H9 (cell line): Measurements from ENCODE around the gene VWF. TPM values are rescaled to one million over a fixed set of nuclear protein-coding genes. Genes with fewer than 3 reads are reported as not detected.

Experiments
- DNase-seq: peaks from one replicate; pipeline ENCODE4 v3.0.0-alpha.2; 2017
- H2AFZ ChIP-seq: one replicate; pipeline ENCODE4 v1.6.1; 2013; ENCODE audit warnings: mild to moderate bottlenecking, low read length, control low read depth, moderate library complexity
- H2AK5ac ChIP-seq: 2 replicates; pipeline ENCODE4 v1.6.1; 2013; ENCODE audit warnings: low read length, control low read depth, mixed read lengths; ENCODE audit not compliant: insufficient read length
- H2BK120ac ChIP-seq: one replicate; pipeline ENCODE4 v1.6.1; 2013; ENCODE audit warnings: low read depth, mild to moderate bottlenecking, low read length, control low read depth, inconsistent platforms; ENCODE audit not compliant: poor library complexity, severe bottlenecking
- H2BK12ac ChIP-seq: 2 replicates; pipeline ENCODE4 v1.6.1; 2013; ENCODE audit warnings: low read length, control low read depth, mixed read lengths, low read depth; ENCODE audit not compliant: insufficient read length
- H2BK15ac ChIP-seq: 2 replicates; pipeline ENCODE4 v1.6.1; 2013; ENCODE audit warnings: low read depth, low read length, control low read depth
- H2BK20ac ChIP-seq: one replicate; pipeline ENCODE4 v1.6.1; 2013; ENCODE audit warnings: low read depth, mild to moderate bottlenecking, low read length, control low read depth, inconsistent platforms; ENCODE audit not compliant: poor library complexity, severe bottlenecking
- H2BK5ac ChIP-seq: 2 replicates; pipeline ENCODE4 v1.6.1; 2013; ENCODE audit warnings: low read length, control low read depth, mixed read lengths; ENCODE audit not compliant: insufficient read length
- H3K14ac ChIP-seq: 2 replicates; pipeline ENCODE4 v1.6.1; 2013; ENCODE audit warnings: low read length, control low read depth; ENCODE audit not compliant: insufficient read depth
- H3K18ac ChIP-seq: 2 replicates; pipeline ENCODE4 v1.6.1; 2013; ENCODE audit warnings: low read depth, mild to moderate bottlenecking, mixed read lengths, low read length, control low read depth; ENCODE audit not compliant: insufficient read length
- H3K23ac ChIP-seq: 2 replicates; pipeline ENCODE4 v1.6.1; 2013; ENCODE audit warnings: low read length, control low read depth, mixed read lengths, low read depth; ENCODE audit not compliant: insufficient read length
- H3K23me2 ChIP-seq: 2 replicates; pipeline ENCODE4 v1.6.1; 2013; ENCODE audit warnings: low read depth, mild to moderate bottlenecking, mixed read lengths, low read length, control low read depth; ENCODE audit not compliant: insufficient read length, poor library complexity, severe bottlenecking
- H3K27ac ChIP-seq: 2 replicates; pipeline ENCODE4 v1.5.1; 2013; ENCODE audit warnings: low read length, control low read depth, mixed read lengths, low read depth; ENCODE audit not compliant: insufficient read length
- H3K27me3 ChIP-seq: 2 replicates; pipeline ENCODE4 v1.6.1; 2013; ENCODE audit warnings: low read length, control low read depth, inconsistent platforms; ENCODE audit not compliant: insufficient read depth
- H3K4ac ChIP-seq: 2 replicates; pipeline ENCODE4 v1.6.1; 2013; ENCODE audit warnings: low read depth, mild to moderate bottlenecking, control low read depth, inconsistent platforms, low read length, moderate library complexity
- H3K4me1 ChIP-seq: 2 replicates; pipeline ENCODE4 v1.6.1; 2013; ENCODE audit warnings: low read length, control low read depth, inconsistent platforms; ENCODE audit not compliant: insufficient read depth
- H3K4me2 ChIP-seq: 2 replicates; pipeline ENCODE4 v1.6.1; 2013; ENCODE audit warnings: low read length, control low read depth, mixed read lengths; ENCODE audit not compliant: insufficient read length, insufficient read depth
- H3K56ac ChIP-seq: 2 replicates; pipeline ENCODE4 v1.6.1; 2013; ENCODE audit warnings: low read depth, mild to moderate bottlenecking, mixed read lengths, low read length, control low read depth; ENCODE audit not compliant: insufficient read length
- H3K79me1 ChIP-seq: 2 replicates; pipeline ENCODE4 v1.6.1; 2013; ENCODE audit warnings: low read depth, mild to moderate bottlenecking, moderate library complexity, low read length, control low read depth, inconsistent platforms; ENCODE audit not compliant: insufficient read depth, poor library complexity, severe bottlenecking
- H3K79me2 ChIP-seq: 2 replicates; pipeline ENCODE4 v1.6.1; 2013; ENCODE audit warnings: low read length, control low read depth, inconsistent platforms; ENCODE audit not compliant: insufficient read depth
- H3K9ac ChIP-seq: 2 replicates; pipeline ENCODE4 v1.6.1; 2013; ENCODE audit warnings: low read length, control low read depth, mixed read lengths; ENCODE audit not compliant: insufficient read length; ENCODE audit errors: extremely low read depth
- H3K9me3 ChIP-seq: one replicate; pipeline ENCODE4 v1.6.1; 2013; ENCODE audit warnings: low read depth, low read length, inconsistent platforms; ENCODE audit not compliant: control insufficient read depth
- H3T11ph ChIP-seq: one replicate; pipeline ENCODE4 v1.6.1; 2013; ENCODE audit warnings: mild to moderate bottlenecking, low read length, control low read depth, inconsistent platforms
- H4K20me1 ChIP-seq: one replicate; pipeline ENCODE4 v1.6.1; 2013; ENCODE audit not compliant: control insufficient read depth, insufficient read length, insufficient read depth
- H4K5ac ChIP-seq: 2 replicates; pipeline ENCODE4 v1.6.1; 2013; ENCODE audit warnings: low read depth, mild to moderate bottlenecking, mixed read lengths, low read length, control low read depth; ENCODE audit not compliant: insufficient read length
- H4K8ac ChIP-seq: replicated peaks from 2 replicates; pipeline ENCODE4 v1.6.1; 2013; ENCODE audit warnings: low read length, control low read depth, mixed read lengths, low read depth; ENCODE audit not compliant: insufficient read length
- H4K91ac ChIP-seq: 2 replicates; pipeline ENCODE4 v1.6.1; 2013; ENCODE audit warnings: low read depth, mild to moderate bottlenecking, moderate library complexity, mixed read lengths, low read length, control low read depth; ENCODE audit not compliant: insufficient read length
- H3K27ac Mint-ChIP-seq, 3 experiments: 2 replicates in 2 of 3; 3 replicates in 1 of 3; pipeline ENCODE4 v1.8.0; 2020 to 2021; ENCODE audit warnings: mixed read lengths in 3 of 3, mild to moderate bottlenecking in 1 of 3, moderate library complexity in 1 of 3
- H3K27me3 Mint-ChIP-seq: 2 replicates; pipeline ENCODE4 v1.8.0; 2021; ENCODE audit warnings: low read depth, mild to moderate bottlenecking, moderate library complexity, mixed read lengths
- H3K36me3 Mint-ChIP-seq, 3 experiments: 2 replicates in 2 of 3; 3 replicates in 1 of 3; pipeline ENCODE4 v1.8.0; 2020 to 2021; ENCODE audit warnings: low read depth in 3 of 3, mixed read lengths in 3 of 3; ENCODE audit not compliant: insufficient read depth in 1 of 3
- H3K4me1 Mint-ChIP-seq, 2 experiments: 2 replicates each; pipeline ENCODE4 v1.8.0; 2020; ENCODE audit warnings: mixed read lengths in 2 of 2
- H3K4me3 Mint-ChIP-seq, 2 experiments: 2 replicates in 1 of 2; 3 replicates in 1 of 2; pipeline ENCODE4 v1.8.0; 2020 to 2021; ENCODE audit warnings: mild to moderate bottlenecking in 2 of 2, mixed read lengths in 2 of 2, moderate library complexity in 1 of 2
- H3K9me3 Mint-ChIP-seq, 2 experiments: 2 replicates in 1 of 2; 3 replicates in 1 of 2; pipeline ENCODE4 v1.8.0; 2020; ENCODE audit warnings: mild to moderate bottlenecking in 2 of 2, mixed read lengths in 2 of 2, moderate library complexity in 1 of 2
- whole genome bisulfite sequencing: extraction: QIAGEN DNeasy Blood & Tissue Kit; methylation state at CpG from one replicate; pipeline ENCODE4 v1.1.7; 2013; ENCODE audit warnings: missing lambda C conversion rate, low lambda C conversion rate, mixed read lengths; ENCODE audit not compliant: insufficient read length; ENCODE audit errors: extremely low coverage; 5-methylcytosine and 5-hydroxymethylcytosine counted together
- total RNA-seq: library from RNA; stranded (reverse); gene quantifications from 2 replicates; pipeline ENCODE4 v1.2.1, GENCODE V29; 2021
- TF ChIP-seq, protein P1 (sequence below): fragments of 200-600 bp; sonication (generic); conservative IDR thresholded peaks from 3 replicates; pipeline ENCODE4 v1.8.0; 2021; ENCODE audit warnings: antibody characterized with exemption, mild to moderate bottlenecking

Gene VWF
- total RNA-seq, 1 experiment from 2014 or later: 0.17 TPM

DNA sequence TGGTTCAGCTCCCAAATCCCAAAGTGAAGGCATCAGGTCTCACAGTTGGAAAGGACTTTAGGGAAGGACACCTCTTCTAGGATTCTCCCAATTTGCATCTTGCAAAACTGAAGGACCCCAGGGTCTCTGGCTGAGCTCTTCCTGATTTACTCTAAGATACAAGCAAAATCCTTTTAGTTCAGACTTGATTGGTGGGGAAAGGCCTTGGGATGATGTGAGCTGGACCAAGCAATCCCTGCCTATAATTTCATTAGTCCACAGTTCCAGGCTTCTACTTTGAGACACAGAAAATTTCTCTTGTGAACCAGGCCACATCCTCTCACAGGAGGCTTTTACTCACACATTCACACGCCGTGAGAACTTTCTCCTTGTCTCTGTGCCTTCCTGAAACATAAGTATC is 23.6 kb upstream of the VWF start:
- no peaks in the 10 kb centered on the region for H3K9me3 ChIP-seq
- H2BK15ac ChIP-seq: no peak overlapping the region
- H3K4ac ChIP-seq: no peak overlapping the region
- H3K56ac ChIP-seq: no peak overlapping the region
- H4K8ac ChIP-seq: no peak overlapping the region
- no peaks in the 10 kb centered on the region for H3K79me2 ChIP-seq
- no peaks in the 10 kb centered on the region for H3K4me1 ChIP-seq
- no peak overlapping the region for H2AFZ ChIP-seq
- peaks cover 0 to 1% (median 0%) of the 10 kb centered on the region in 3 experiments; a peak in 4 of 7 replicates for H3K36me3 Mint-ChIP-seq
- no peak overlapping the region for H4K91ac ChIP-seq
- H3K27ac Mint-ChIP-seq: no peak overlapping the region
- no peaks in the 10 kb centered on the region for H3K27me3 ChIP-seq
- no peak overlapping the region for H2BK120ac ChIP-seq
- no peak overlapping the region for H3K27ac ChIP-seq
- H3K14ac ChIP-seq: no peak overlapping the region
- H2BK5ac ChIP-seq: no peak overlapping the region
- H3K4me2 ChIP-seq: no peak overlapping the region
- peaks cover 3 to 5% of the 10 kb centered on the region in 2 experiments; a peak in 1 of 5 replicates for H3K9me3 Mint-ChIP-seq
- no peak overlapping the region for H3K9ac ChIP-seq
- no peak for DNase-seq
- WGBS: no CpG with 5 or more reads among the region's 2 CpGs
- no peaks in the 10 kb centered on the region for H3K23me2 ChIP-seq
- H4K5ac ChIP-seq: no peak overlapping the region
- no peaks in the 10 kb centered on the region; a peak in 1 of 4 replicates for H3K4me1 Mint-ChIP-seq
- no peak overlapping the region for H3T11ph ChIP-seq
- no peak overlapping the region for H3K18ac ChIP-seq
- H3K23ac ChIP-seq: no peak overlapping the region
- H3K4me3 Mint-ChIP-seq: no peak overlapping the region
- no peaks in the 10 kb centered on the region for H3K79me1 ChIP-seq
- no peak overlapping the region for H2AK5ac ChIP-seq
- H4K20me1 ChIP-seq: no peaks in the 10 kb centered on the region
- no peaks in the 10 kb centered on the region; the same call in 1 of the 2 replicates for H3K27me3 Mint-ChIP-seq
- no peak overlapping the region for H2BK12ac ChIP-seq
- TF ChIP-seq, protein P1, sequence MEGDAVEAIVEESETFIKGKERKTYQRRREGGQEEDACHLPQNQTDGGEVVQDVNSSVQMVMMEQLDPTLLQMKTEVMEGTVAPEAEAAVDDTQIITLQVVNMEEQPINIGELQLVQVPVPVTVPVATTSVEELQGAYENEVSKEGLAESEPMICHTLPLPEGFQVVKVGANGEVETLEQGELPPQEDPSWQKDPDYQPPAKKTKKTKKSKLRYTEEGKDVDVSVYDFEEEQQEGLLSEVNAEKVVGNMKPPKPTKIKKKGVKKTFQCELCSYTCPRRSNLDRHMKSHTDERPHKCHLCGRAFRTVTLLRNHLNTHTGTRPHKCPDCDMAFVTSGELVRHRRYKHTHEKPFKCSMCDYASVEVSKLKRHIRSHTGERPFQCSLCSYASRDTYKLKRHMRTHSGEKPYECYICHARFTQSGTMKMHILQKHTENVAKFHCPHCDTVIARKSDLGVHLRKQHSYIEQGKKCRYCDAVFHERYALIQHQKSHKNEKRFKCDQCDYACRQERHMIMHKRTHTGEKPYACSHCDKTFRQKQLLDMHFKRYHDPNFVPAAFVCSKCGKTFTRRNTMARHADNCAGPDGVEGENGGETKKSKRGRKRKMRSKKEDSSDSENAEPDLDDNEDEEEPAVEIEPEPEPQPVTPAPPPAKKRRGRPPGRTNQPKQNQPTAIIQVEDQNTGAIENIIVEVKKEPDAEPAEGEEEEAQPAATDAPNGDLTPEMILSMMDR: no peak
- no peak overlapping the region for H2BK20ac ChIP-seq
